KMS-11 (cell line): Measurements from ENCODE around the gene CCDC149.

ENCODE experiments used
- H2AFZ ChIP-seq: fragments of 200-600 bp; sonication (generic); 2 replicates; pipeline ENCODE4 v1.6.1; 2016; ENCODE audit warnings: antibody characterized with exemption, mixed run types, low read depth
- H3K27ac ChIP-seq: fragments of 200-600 bp; sonication (generic); 2 replicates; pipeline ENCODE4 v1.6.1; 2016; ENCODE audit warnings: mild to moderate bottlenecking, mixed run types
- H3K27me3 ChIP-seq: fragments of 200-600 bp; sonication (generic); 2 replicates; pipeline ENCODE4 v1.6.1; 2017; ENCODE audit warnings: mild to moderate bottlenecking, low read depth, mixed run types, moderate library complexity; ENCODE audit not compliant: insufficient read depth
- H3K36me3 ChIP-seq: fragments of 200-600 bp; sonication (generic); 2 replicates; pipeline ENCODE4 v1.6.1; 2017; ENCODE audit warnings: mild to moderate bottlenecking, mixed run types; ENCODE audit not compliant: insufficient read depth
- H3K4me1 ChIP-seq: fragments of 200-600 bp; sonication (generic); 2 replicates; pipeline ENCODE4 v1.6.1; 2016; ENCODE audit warnings: mild to moderate bottlenecking, low read depth, mixed run types; ENCODE audit not compliant: poor library complexity, severe bottlenecking
- H3K4me2 ChIP-seq: fragments of 200-600 bp; sonication (generic); 2 replicates; pipeline ENCODE4 v1.7.0; 2016; ENCODE audit warnings: mild to moderate bottlenecking, mixed run types
- H3K4me3 ChIP-seq: fragments of 200-600 bp; sonication (generic); IDR thresholded peaks from 2 replicates; pipeline ENCODE4 v1.6.1; 2017; ENCODE audit warnings: low read depth, low read length, mixed read lengths; ENCODE audit not compliant: insufficient read depth
- H3K79me2 ChIP-seq: fragments of 200-600 bp; sonication (generic); 2 replicates; pipeline ENCODE4 v1.6.1; 2016; ENCODE audit warnings: low read depth, mixed run types; ENCODE audit not compliant: insufficient read depth
- H3K9ac ChIP-seq: fragments of 200-600 bp; sonication (generic); 2 replicates; pipeline ENCODE4 v1.6.1; 2016; ENCODE audit warnings: mild to moderate bottlenecking, mixed run types
- H4K20me1 ChIP-seq: fragments of 200-600 bp; sonication (generic); 2 replicates; pipeline ENCODE4 v1.6.1; 2016; ENCODE audit warnings: mild to moderate bottlenecking, mixed run types; ENCODE audit not compliant: insufficient read depth
- TF ChIP-seq, protein P1 (sequence below): fragments of 200-600 bp; sonication (generic); conservative IDR thresholded peaks from 2 replicates; pipeline ENCODE4 v1.6.1; 2017; ENCODE audit warnings: low read depth, mild to moderate bottlenecking, antibody characterized with exemption, low read length, moderate library complexity, mixed read lengths

The CCDC149 gene

DNA sequence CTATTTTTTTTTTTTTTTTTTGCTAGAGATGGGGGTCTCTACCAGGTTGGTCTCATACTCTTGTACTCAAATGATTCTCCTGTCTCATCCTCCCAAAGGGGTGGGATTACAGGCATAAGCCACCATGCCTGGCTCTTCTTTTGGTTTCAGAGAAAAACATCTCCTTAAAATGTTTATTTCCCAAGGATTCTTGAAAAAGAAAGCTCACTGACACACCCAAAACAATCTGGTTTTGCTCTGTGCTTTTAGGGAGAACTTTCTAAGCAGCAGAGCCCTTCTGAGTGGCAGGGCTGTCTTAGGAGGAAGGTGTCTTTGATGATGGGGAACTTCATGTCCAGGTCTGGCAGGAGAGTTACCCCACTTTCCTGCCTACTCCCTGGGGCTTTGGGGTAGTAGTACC, 116.2 kb downstream of the CCDC149 start:
- Histone ChIP-seq H3K79me2 (no peaks in the 10 kb centered on the region), H3K4me1 (no peaks in the 10 kb centered on the region), H2AFZ (no peak overlapping the region), H3K27me3 (no peaks in the 10 kb centered on the region), H3K4me2 (no peak overlapping the region), H3K36me3 (no peaks in the 10 kb centered on the region), H3K9ac (no peak overlapping the region), H3K27ac (no peak overlapping the region), H3K4me3 (no peak overlapping the region), H4K20me1 (no peaks in the 10 kb centered on the region)
- TF ChIP-seq, protein P1, sequence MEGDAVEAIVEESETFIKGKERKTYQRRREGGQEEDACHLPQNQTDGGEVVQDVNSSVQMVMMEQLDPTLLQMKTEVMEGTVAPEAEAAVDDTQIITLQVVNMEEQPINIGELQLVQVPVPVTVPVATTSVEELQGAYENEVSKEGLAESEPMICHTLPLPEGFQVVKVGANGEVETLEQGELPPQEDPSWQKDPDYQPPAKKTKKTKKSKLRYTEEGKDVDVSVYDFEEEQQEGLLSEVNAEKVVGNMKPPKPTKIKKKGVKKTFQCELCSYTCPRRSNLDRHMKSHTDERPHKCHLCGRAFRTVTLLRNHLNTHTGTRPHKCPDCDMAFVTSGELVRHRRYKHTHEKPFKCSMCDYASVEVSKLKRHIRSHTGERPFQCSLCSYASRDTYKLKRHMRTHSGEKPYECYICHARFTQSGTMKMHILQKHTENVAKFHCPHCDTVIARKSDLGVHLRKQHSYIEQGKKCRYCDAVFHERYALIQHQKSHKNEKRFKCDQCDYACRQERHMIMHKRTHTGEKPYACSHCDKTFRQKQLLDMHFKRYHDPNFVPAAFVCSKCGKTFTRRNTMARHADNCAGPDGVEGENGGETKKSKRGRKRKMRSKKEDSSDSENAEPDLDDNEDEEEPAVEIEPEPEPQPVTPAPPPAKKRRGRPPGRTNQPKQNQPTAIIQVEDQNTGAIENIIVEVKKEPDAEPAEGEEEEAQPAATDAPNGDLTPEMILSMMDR = no peak

DNA sequence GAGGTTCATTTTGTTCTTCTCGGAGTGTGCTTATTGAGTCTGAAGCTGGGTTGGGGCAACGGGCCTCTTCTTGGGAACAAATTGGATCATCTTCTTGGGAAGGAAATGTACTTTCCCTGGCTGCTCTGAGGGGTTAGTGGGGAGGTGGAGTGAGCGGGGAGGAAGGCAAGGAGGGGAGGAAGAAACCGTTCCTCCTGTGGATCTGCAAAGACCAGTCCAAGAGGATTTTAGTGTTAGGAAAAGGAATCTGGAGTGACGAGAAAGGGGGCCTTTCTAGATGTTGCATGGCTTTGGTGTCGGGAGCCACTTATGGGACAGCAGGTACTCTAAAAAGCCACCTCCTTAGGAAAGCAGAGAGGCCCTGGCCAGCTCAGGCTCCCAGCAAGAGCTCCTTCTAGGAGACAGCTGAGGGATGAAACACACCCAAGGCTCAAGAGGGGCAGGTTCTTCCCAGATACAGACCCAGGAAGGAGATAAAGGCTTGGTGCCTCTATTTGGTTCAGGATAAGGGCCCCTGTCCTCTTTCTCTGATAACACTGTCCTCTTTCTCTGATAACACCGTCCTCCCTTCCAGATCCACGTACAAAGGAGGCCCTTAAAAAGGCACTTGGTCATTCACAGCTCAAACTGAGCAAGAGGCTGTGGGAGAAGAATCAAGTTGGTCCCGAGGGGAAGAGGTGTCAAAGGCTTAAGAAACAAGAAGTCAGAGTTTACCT, 117.0 kb downstream of the CCDC149 start:
- TF ChIP-seq, protein P1 = no peak
- Histone ChIP-seq H2AFZ (no peak overlapping the region), H3K4me2 (no peak overlapping the region), H3K9ac (no peak overlapping the region), H3K36me3 (no peaks in the 10 kb centered on the region), H3K4me1 (no peaks in the 10 kb centered on the region), H3K79me2 (no peaks in the 10 kb centered on the region), H3K27me3 (no peaks in the 10 kb centered on the region), H3K27ac (no peak overlapping the region), H3K4me3 (no peak overlapping the region), H4K20me1 (no peaks in the 10 kb centered on the region)

DNA sequence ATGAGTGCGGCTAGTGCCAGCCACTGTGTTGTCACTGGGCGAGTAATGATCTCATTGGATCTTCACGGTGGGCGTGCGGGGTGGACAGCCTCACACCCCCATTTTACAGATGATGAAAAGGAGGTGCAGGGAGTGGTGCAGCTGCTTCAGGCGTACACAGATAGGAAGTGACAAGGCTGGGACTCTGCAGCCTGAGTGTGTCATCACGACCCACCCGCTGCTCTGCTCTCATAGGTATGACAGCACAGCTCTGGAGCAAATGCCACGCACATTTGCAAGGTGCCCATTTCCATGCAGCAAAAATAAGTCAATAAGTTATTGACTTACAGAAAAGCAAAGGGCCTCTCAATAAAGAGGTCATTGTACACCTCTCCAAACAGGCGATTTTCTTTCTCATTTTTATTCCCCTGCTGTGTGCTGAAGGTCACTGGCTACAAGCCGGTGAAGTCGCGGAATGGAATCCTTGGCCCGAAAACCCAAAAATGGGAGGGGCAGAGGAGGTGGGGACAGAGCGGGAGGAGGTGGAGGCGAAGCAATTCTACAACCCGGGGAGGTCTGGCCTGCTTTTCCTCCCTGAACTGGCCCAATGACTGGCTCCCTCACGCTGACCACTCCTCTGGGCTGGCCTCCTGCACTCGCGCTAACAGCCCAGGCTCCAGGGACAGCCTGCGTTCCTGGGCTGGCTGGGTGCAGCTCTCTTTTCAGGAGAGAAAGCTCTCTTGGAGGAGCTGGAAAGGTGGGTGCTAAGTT, 117.8 kb downstream of the CCDC149 start, which contains the start of gene SOD3:
Gene SOD3, plus strand, starts transcription at position 658 of the 750 bp plus-strand sequence. CDS start 3,949 bp downstream, outside the sequence.
- H3K27me3 ChIP-seq = no peaks in the 10 kb centered on the region
- no peaks in the 10 kb centered on the region for H3K36me3 ChIP-seq
- H3K4me2 ChIP-seq = no peak within 1 kb of the TSS
- no peaks in the 10 kb centered on the region for H4K20me1 ChIP-seq
- TF ChIP-seq, protein P1 = no peak
- no peak within 1 kb of the TSS for H3K9ac ChIP-seq
- H3K79me2 ChIP-seq = no peaks in the 10 kb centered on the region
- no peaks in the 10 kb centered on the region for H3K4me1 ChIP-seq
- no peak within 1 kb of the TSS for H3K27ac ChIP-seq
- no peak within 1 kb of the TSS for H3K4me3 ChIP-seq
- no peak within 1 kb of the TSS for H2AFZ ChIP-seq

DNA sequence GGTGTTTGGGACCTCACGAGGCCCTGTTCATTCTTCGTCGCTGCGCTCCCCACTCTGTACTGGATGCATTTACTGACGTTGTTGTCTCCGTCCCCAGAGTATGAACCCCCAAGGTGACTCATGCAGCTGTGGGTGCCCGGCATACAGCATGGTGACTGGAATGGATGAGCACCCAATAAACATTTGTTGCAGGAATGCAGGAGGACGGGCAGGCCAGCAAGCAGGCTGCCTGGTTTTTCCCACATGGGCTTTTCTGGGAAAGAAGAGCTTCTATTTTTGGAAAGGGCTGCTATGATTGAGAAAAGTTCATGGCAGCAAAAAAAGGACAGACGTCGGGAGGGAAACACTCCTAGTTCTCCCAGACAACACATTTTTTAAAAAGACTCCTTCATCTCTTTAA, 118.4 kb downstream of the CCDC149 start:
- H3K36me3 ChIP-seq = no peaks in the 10 kb centered on the region
- H2AFZ ChIP-seq = no peak overlapping the region
- no peaks in the 10 kb centered on the region for H4K20me1 ChIP-seq
- H3K9ac ChIP-seq = no peak overlapping the region
- H3K79me2 ChIP-seq = no peaks in the 10 kb centered on the region
- no peaks in the 10 kb centered on the region for H3K4me1 ChIP-seq
- TF ChIP-seq, protein P1 = no peak
- H3K4me2 ChIP-seq = no peak overlapping the region
- no peak overlapping the region for H3K27ac ChIP-seq
- H3K4me3 ChIP-seq = no peak overlapping the region
- H3K27me3 ChIP-seq = no peaks in the 10 kb centered on the region
